Neural progenitor cell (in vitro differentiated cells): ENCODE results near the gene PLXNA4. TPM values are rescaled to one million over a fixed set of nuclear protein-coding genes. Genes with fewer than 3 reads are reported as not detected.

ENCODE experiments used
- DNase-seq: peaks from one replicate; pipeline ENCODE4 v3.0.0-alpha.2; 2016; ENCODE audit warnings: low spot score
- H2AFZ ChIP-seq: fragments of 200-600 bp; sonication (generic); replicated peaks from 2 replicates; pipeline ENCODE4 v1.6.1; 2016; ENCODE audit warnings: antibody characterized with exemption
- H3F3A ChIP-seq: fragments of 200-600 bp; sonication (generic); 2 replicates; pipeline ENCODE4 v1.6.1; 2016; ENCODE audit warnings: antibody characterized with exemption, low read depth
- H3K27ac ChIP-seq: fragments of 200-600 bp; sonication (generic); 2 replicates; pipeline ENCODE4 v1.5.1; 2016; ENCODE audit warnings: mild to moderate bottlenecking
- H3K27me3 ChIP-seq: fragments of 200-600 bp; sonication (generic); 2 replicates; pipeline ENCODE4 v1.6.1; 2016; ENCODE audit warnings: mild to moderate bottlenecking, moderate library complexity
- H3K36me3 ChIP-seq: fragments of 200-600 bp; sonication (generic); 2 replicates; pipeline ENCODE4 v1.5.1; 2016
- H3K4me1 ChIP-seq: fragments of 200-600 bp; sonication (generic); 2 replicates; pipeline ENCODE4 v1.6.1; 2016; ENCODE audit warnings: mixed run types
- H3K4me2 ChIP-seq: fragments of 200-600 bp; sonication (generic); 2 replicates; pipeline ENCODE4 v1.6.1; 2016
- H3K4me3 ChIP-seq: fragments of 200-600 bp; sonication (generic); 2 replicates; pipeline ENCODE4 v1.5.1; 2016
- H3K79me2 ChIP-seq: fragments of 200-600 bp; sonication (generic); 2 replicates; pipeline ENCODE4 v1.6.1; 2016; ENCODE audit warnings: low read depth
- H3K9ac ChIP-seq: fragments of 200-600 bp; sonication (generic); 2 replicates; pipeline ENCODE4 v1.6.1; 2016
- H3K9me3 ChIP-seq: fragments of 200-600 bp; sonication (generic); 2 replicates; pipeline ENCODE4 v1.5.1; 2016; ENCODE audit warnings: low read depth
- H4K20me1 ChIP-seq: fragments of 200-600 bp; sonication (generic); 2 replicates; pipeline ENCODE4 v1.6.1; 2016; ENCODE audit warnings: low read depth
- H3K27ac Mint-ChIP-seq: 3 replicates; pipeline ENCODE4 v1.8.0; 2021; ENCODE audit warnings: mixed read lengths
- H3K27me3 Mint-ChIP-seq: 2 replicates; pipeline ENCODE4 v1.8.0; 2022; ENCODE audit warnings: low read depth, mild to moderate bottlenecking, inconsistent platforms, moderate library complexity, mixed read lengths; ENCODE audit not compliant: insufficient read depth
- H3K36me3 Mint-ChIP-seq: 3 replicates; pipeline ENCODE4 v1.8.0; 2021; ENCODE audit warnings: mixed read lengths
- H3K4me1 Mint-ChIP-seq: 3 replicates; pipeline ENCODE4 v1.8.0; 2021; ENCODE audit warnings: mixed read lengths
- H3K4me3 Mint-ChIP-seq: 3 replicates; pipeline ENCODE4 v1.8.0; 2021; ENCODE audit warnings: mild to moderate bottlenecking, moderate library complexity, mixed read lengths
- H3K9me3 Mint-ChIP-seq: 3 replicates; pipeline ENCODE4 v1.8.0; 2020; ENCODE audit warnings: mixed read lengths
- EZH2 ChIP-seq: fragments of 200-600 bp; sonication (generic); IDR thresholded peaks from 2 replicates; pipeline ENCODE4 v1.6.1; 2017; ENCODE audit warnings: antibody characterized with exemption, mild to moderate bottlenecking, moderate library complexity
- EZH2phosphoT487 ChIP-seq: fragments of 200-600 bp; sonication (generic); IDR thresholded peaks from 2 replicates; pipeline ENCODE4 v1.6.1; 2017; ENCODE audit warnings: antibody characterized with exemption
- total RNA-seq: library from RNA; depleted of rRNA; stranded (reverse); fragments of >200 nt; gene quantifications from 2 replicates; pipeline ENCODE4 v1.2.3, GENCODE V29; 2015; ENCODE audit warnings: low replicate concordance
- TF ChIP-seq, protein P1 (sequence below): fragments of 200-600 bp; sonication (generic); IDR thresholded peaks from 2 replicates; pipeline ENCODE4 v1.5.1; 2017; ENCODE audit warnings: antibody characterized with exemption, mild to moderate bottlenecking

PLXNA4 gene
- total RNA-seq, 1 donor from 2014 or later, result 0.49 TPM

DNA sequence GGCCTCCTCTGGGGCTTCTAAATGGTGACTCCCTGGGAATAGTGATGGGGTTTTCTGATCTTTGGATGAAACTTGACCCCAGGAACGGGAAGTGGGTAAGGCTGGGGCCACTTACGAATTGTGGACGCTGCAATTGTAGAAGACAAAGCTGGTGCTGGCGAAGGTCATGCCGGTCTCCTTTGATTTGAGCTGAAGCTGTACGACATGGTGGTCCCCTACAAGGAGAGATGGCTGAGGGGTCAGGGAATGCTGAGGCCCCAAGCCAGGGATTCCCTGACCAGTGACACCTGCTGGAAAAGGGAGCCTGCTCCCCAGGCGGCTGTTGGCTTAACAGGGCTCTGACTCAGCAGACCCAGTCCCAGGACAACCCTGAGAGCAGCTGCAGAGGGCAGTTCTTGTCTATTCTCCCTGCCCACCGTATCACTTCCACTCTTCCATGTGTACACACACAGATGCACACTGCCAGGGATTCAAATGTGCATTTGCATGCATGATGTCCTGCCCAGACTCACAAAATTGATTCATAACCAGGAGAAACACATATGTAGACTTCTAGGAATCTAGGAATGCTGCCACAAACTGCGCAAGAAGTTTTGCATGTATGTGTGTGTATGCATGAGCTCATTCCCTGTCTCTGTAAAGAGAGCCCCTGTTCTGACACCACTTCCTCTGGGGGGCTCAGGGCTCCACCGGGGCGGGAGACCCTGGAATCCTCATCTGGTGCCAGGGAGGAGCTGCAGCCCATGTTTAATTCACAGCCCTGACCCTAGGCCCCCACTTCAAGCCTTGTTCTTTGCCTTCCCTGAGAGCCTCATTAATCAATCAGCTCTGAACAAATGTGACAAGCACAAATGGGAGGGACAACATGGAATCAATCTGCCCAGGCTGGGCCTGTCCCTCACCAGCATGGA lies 350.0 kb downstream of the PLXNA4 start:
- Mint-ChIP-seq H3K27me3 (peaks cover 13% of the 10 kb centered on the region), H3K36me3 (peaks cover 4% of the 10 kb centered on the region), H3K4me3 (no peak overlapping the region), H3K4me1 (peaks cover 38% of the 10 kb centered on the region), H3K9me3 (peaks cover 9% of the 10 kb centered on the region), H3K27ac (no peak overlapping the region)
- Histone ChIP-seq H3K27me3 (no peaks in the 10 kb centered on the region), H3K79me2 (no peaks in the 10 kb centered on the region), H3K4me1 (peaks cover 7% of the 10 kb centered on the region), H4K20me1 (no peaks in the 10 kb centered on the region), H3K36me3 (no peaks in the 10 kb centered on the region), H3K9ac (no peak overlapping the region), H2AFZ (no peak overlapping the region), H3K4me3 (no peak overlapping the region), H3K27ac (no peak overlapping the region), H3K9me3 (no peaks in the 10 kb centered on the region), H3K4me2 (no peak overlapping the region), H3F3A (no peaks in the 10 kb centered on the region)
- no peak for DNase-seq
- TF ChIP-seq EZH2 (no peak), EZH2phosphoT487 (no peak)
- TF ChIP-seq, protein P1, sequence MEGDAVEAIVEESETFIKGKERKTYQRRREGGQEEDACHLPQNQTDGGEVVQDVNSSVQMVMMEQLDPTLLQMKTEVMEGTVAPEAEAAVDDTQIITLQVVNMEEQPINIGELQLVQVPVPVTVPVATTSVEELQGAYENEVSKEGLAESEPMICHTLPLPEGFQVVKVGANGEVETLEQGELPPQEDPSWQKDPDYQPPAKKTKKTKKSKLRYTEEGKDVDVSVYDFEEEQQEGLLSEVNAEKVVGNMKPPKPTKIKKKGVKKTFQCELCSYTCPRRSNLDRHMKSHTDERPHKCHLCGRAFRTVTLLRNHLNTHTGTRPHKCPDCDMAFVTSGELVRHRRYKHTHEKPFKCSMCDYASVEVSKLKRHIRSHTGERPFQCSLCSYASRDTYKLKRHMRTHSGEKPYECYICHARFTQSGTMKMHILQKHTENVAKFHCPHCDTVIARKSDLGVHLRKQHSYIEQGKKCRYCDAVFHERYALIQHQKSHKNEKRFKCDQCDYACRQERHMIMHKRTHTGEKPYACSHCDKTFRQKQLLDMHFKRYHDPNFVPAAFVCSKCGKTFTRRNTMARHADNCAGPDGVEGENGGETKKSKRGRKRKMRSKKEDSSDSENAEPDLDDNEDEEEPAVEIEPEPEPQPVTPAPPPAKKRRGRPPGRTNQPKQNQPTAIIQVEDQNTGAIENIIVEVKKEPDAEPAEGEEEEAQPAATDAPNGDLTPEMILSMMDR, result no peak

GRCh38 chr7:132225216-132226030 lies 350.8 kb downstream of the PLXNA4 start:
- Histone ChIP-seq H3K79me2 (no peaks in the 10 kb centered on the region), H3K27ac (no peak overlapping the region), H4K20me1 (no peaks in the 10 kb centered on the region), H3K4me3 (no peak overlapping the region), H3F3A (no peaks in the 10 kb centered on the region), H3K9me3 (no peaks in the 10 kb centered on the region), H3K36me3 (no peaks in the 10 kb centered on the region), H2AFZ (no peak overlapping the region), H3K4me1 (peaks cover 7% of the 10 kb centered on the region), H3K4me2 (no peak overlapping the region), H3K27me3 (no peaks in the 10 kb centered on the region), H3K9ac (no peak overlapping the region)
- Mint-ChIP-seq H3K9me3 (peaks cover 9% of the 10 kb centered on the region), H3K27ac (no peak overlapping the region), H3K4me1 (peaks cover 38% of the 10 kb centered on the region), H3K4me3 (no peak overlapping the region), H3K36me3 (peaks cover 4% of the 10 kb centered on the region), H3K27me3 (peaks cover 8% of the 10 kb centered on the region)
- TF ChIP-seq, protein P1, result no peak
- TF ChIP-seq EZH2, result no peak
- TF ChIP-seq EZH2phosphoT487, result no peak
- DNase-seq, result no peak

DNA sequence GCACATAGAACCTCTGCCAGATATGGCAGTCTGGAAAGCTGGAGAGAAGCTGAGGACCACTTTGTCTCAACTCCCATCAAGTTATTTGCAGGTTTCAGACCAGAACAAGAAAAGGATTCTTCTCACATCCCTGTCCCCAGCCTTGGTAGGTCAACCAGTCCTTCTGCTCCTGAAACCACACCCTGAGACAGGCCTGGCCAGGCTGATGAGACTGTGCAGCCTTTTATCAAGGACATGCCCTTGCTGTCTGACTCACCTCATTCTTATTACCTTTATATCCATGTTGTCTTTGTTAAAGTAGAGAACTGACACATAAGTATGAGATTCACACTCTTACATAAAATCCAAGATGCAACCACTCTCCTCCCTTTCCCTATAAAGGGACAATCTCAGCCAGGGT lies 354.9 kb downstream of the PLXNA4 start:
- Histone ChIP-seq H4K20me1 (no peaks in the 10 kb centered on the region), H3K79me2 (no peaks in the 10 kb centered on the region), H3K4me1 (peaks cover 24% of the 10 kb centered on the region), H2AFZ (no peak overlapping the region), H3K27ac (no peak overlapping the region), H3K27me3 (no peaks in the 10 kb centered on the region), H3F3A (no peaks in the 10 kb centered on the region), H3K4me2 (no peak overlapping the region), H3K9me3 (no peaks in the 10 kb centered on the region), H3K4me3 (no peak overlapping the region), H3K36me3 (no peaks in the 10 kb centered on the region), H3K9ac (no peak overlapping the region)
- H3K4me1 Mint-ChIP-seq, result peaks cover 45% of the 10 kb centered on the region
- peaks cover 7% of the 10 kb centered on the region for H3K9me3 Mint-ChIP-seq
- TF ChIP-seq, protein P1, result no peak
- TF ChIP-seq EZH2phosphoT487, result no peak
- no peak for TF ChIP-seq EZH2
- no peak overlapping the region for H3K4me3 Mint-ChIP-seq
- DNase-seq, result no peak
- H3K27ac Mint-ChIP-seq, result no peak overlapping the region
- H3K27me3 Mint-ChIP-seq, result peaks cover 5% of the 10 kb centered on the region
- H3K36me3 Mint-ChIP-seq, result peaks cover 4% of the 10 kb centered on the region
